ENCODE measurements around the gene ARHGEF9. TPM values are rescaled to one million over a fixed set of nuclear protein-coding genes. Genes with fewer than 3 reads are reported as not detected.

Gene ARHGEF9
- total RNA-seq, 2 experiments from 2014 or later = 12.8 to 21.7 TPM

GRCh38 chrX:63754860-63755579 is 30.0 kb downstream of the ARHGEF9 start:
- H3K79me2 ChIP-seq (ENCODE audit: insufficient read depth, low read depth, low read length) = peaks cover 6% of the 10 kb centered on the region; the same call in 1 of the 2 replicates
- ChIA-PET POLR2A (interaction anchor here (0.6 to 2.4 kb wide), 8 partner anchors 11 to 690 kb away, joined by 3 to 10 read pairs (median 4); no protein-coding TSS in a partner anchor), CTCF (ENCODE audit: unreplicated experiment) (interaction anchor here (0.6 kb wide), 1 partner anchor 30 kb away, joined by 4 read pairs; no protein-coding TSS in a partner anchor)
- H3K4me1 ChIP-seq (ENCODE audit: insufficient read depth, low read length, poor library complexity, severe bottlenecking) = peaks cover 6% of the 10 kb centered on the region
- H4K20me1 ChIP-seq (ENCODE audit: insufficient read depth, low read length) = no peaks in the 10 kb centered on the region
- H3K4me3 ChIP-seq (ENCODE audit: low read depth, low read length, poor library complexity, severe bottlenecking) = peak overlapping the region; percentile 83
- intact Hi-C loops (cut with micrococcal nuclease; ENCODE audit: unreplicated experiment) = loop anchor here (5.0 kb wide), 1 partner anchor 403 kb away; the partner anchor contains the start of gene SPIN4
- peak overlapping the region; percentile 62 for H3K27ac ChIP-seq (ENCODE audit: low read depth, low read length, poor library complexity, severe bottlenecking)
- H2AFZ ChIP-seq (ENCODE audit: low read length) = peak overlapping the region; percentile 83; the same call in 1 of the 2 replicates
- no peaks in the 10 kb centered on the region for H3K9me3 ChIP-seq (ENCODE audit: low read length)
- H3K9me2 ChIP-seq (ENCODE audit: insufficient read depth, low read length) = no peaks in the 10 kb centered on the region
- peak; percentile 90 for DNase-seq (ENCODE audit: low spot score)
- H3K36me3 ChIP-seq (ENCODE audit: insufficient read depth, low read length) = no peaks in the 10 kb centered on the region
- H3K4me2 ChIP-seq (ENCODE audit: low read length) = peak overlapping the region; percentile 93
- BruUV-seq (replicated peaks) = no TSS peak
- no peak for TF ChIP-seq EZH2phosphoT487 (IDR thresholded peaks at IDR 0.05; ENCODE audit: borderline replicate concordance, low read depth, low read length)
- TF ChIP-seq CTCF (conservative IDR thresholded peaks at IDR 0.05; ENCODE audit: low read length) = no peak

GRCh38 chrX:63754136-63754859 is 30.7 kb downstream of the ARHGEF9 start:
- Histone ChIP-seq H4K20me1 (ENCODE audit: insufficient read depth, low read length) (no peaks in the 10 kb centered on the region), H3K79me2 (ENCODE audit: insufficient read depth, low read depth, low read length) (peaks cover 6% of the 10 kb centered on the region; the same call in 1 of the 2 replicates), H3K4me3 (ENCODE audit: low read depth, low read length, poor library complexity, severe bottlenecking) (peak overlapping the region; percentile 83), H3K4me2 (ENCODE audit: low read length) (peak overlapping the region; percentile 93), H3K4me1 (ENCODE audit: insufficient read depth, low read length, poor library complexity, severe bottlenecking) (peaks cover 6% of the 10 kb centered on the region), H2AFZ (ENCODE audit: low read length) (peak overlapping the region; percentile 83; the same call in 1 of the 2 replicates), H3K36me3 (ENCODE audit: insufficient read depth, low read length) (no peaks in the 10 kb centered on the region), H3K27ac (ENCODE audit: low read depth, low read length, poor library complexity, severe bottlenecking) (peak overlapping the region; percentile 62), H3K9me2 (ENCODE audit: insufficient read depth, low read length) (no peaks in the 10 kb centered on the region), H3K9me3 (ENCODE audit: low read length) (no peaks in the 10 kb centered on the region)
- CTCF ChIA-PET (ENCODE audit: unreplicated experiment) = interaction anchor here (0.6 kb wide), 1 partner anchor 29 kb away, joined by 4 read pairs; no protein-coding TSS in a partner anchor
- POLR2A ChIA-PET = interaction anchor here (0.6 to 2.4 kb wide), 9 partner anchors 10 to 1914 kb away, joined by 3 to 10 read pairs (median 3); no protein-coding TSS in a partner anchor
- no TSS peak for BruUV-seq (replicated peaks)
- peak; percentile 32 for DNase-seq (ENCODE audit: low spot score)
- TF ChIP-seq CTCF (conservative IDR thresholded peaks at IDR 0.05; ENCODE audit: low read length) (no peak), EZH2phosphoT487 (IDR thresholded peaks at IDR 0.05; ENCODE audit: borderline replicate concordance, low read depth, low read length) (no peak)
- intact Hi-C loops (cut with micrococcal nuclease; ENCODE audit: unreplicated experiment) = no loop called here

Measured in OCI-LY7 (cell line).